GM19397 (cell line): Measurements from ENCODE around the gene TMEM17.

Experiments
- ATAC-seq: cut with Tn5 transposase; IDR thresholded peaks from one replicate; pipeline ENCODE4 v1.9.1; 2021; ENCODE audit warnings: mild to moderate bottlenecking, moderate library complexity; ENCODE audit not compliant: unreplicated experiment

Gene TMEM17

DNA sequence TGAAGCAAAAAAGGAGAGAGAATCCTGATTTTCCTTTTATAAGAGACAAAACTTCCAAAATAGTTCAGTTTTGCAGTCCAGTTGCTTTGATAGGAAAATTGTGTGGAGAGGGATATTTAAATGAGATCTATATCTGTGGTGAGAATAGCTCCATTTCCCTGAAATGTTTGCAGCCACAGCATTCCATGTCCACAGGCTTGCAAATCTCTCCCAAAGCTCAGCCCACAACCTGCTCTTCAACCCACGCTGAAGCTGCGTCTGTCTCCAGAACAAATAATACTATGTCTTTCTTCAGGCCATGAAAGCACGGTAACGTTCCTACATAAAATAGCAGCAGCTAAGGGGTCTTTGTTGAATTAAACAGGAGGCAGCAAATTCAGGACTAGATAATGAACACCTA is 31.8 kb downstream of the TMEM17 start:
- ATAC-seq = no peak

- no peak for ATAC-seq
These were observed 32.7 kb downstream of the TMEM17 start for GRCh38 chr2:62473246-62473827.

GRCh38 chr2:62472312-62472711 is 33.7 kb downstream of the TMEM17 start:
- no peak for ATAC-seq

- ATAC-seq = no peak
These were observed 34.2 kb downstream of the TMEM17 start for GRCh38 chr2:62471816-62472215.

- no peak for ATAC-seq
These were observed 34.6 kb downstream of the TMEM17 start for GRCh38 chr2:62471404-62471803.

DNA sequence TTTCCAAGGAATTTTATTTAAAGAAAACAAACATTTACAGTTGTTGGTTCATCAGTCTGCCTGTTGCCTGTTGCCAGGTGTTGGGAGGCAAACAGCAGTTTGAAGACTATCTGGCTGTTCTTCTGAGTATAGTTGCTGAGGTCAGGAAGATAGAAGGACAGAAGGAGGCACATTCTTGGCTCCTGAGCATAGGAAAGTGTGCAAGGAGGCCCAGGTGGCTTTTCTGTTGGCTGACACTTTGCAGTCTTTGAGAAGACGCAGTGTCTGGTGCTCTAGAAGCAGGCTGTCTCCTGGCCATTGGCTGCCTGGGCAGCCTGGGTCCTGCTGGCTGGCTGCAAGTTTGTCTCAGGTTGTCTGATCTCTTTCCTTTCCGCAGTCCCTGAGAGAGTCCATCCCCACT is 36.4 kb downstream of the TMEM17 start:
- ATAC-seq = no peak

GRCh38 chr2:62469114-62469513 is 36.9 kb downstream of the TMEM17 start:
- ATAC-seq = no peak

DNA sequence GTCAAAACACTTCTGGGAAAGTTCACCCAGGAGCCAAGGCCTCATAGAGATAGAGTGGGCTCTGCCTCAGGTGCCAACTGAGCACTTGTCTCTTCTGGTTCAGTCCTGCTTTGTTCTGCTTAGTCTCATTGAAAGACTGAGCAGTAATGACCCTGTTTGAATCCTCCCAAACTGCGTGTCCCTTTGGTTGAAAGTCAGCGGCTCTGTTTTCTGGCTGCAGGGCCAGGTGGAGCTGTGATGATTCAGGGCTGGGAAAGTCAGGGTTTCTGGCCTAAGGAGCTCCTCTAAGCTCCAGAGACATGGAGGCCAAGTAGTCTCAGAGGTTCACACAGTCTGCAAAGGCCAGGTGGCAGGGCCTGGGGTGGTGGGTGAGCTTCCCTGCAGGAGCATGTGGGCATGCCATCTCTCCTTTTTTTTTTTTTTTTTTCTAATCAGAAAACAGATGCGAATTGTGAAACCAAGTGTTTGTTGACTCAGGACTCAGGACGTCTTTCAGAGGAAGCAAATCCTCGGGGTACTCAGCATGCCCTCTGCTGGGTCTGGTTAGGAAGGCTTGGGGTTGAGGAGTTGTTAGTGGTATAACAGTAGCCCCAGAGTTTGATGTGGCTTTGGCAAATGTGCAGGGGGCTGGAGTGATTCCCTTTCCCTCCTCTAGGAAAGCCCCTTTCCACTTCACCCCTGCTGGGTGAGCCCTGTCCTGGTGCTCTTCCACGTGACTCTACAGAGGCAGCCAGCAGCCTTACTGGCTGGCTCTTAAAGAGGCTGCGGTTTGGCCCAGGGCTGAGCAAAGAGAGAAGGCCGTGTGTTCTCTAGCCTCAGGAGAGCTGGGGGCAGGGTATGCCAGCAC is 38.3 kb downstream of the TMEM17 start:
- ATAC-seq = no peak

DNA sequence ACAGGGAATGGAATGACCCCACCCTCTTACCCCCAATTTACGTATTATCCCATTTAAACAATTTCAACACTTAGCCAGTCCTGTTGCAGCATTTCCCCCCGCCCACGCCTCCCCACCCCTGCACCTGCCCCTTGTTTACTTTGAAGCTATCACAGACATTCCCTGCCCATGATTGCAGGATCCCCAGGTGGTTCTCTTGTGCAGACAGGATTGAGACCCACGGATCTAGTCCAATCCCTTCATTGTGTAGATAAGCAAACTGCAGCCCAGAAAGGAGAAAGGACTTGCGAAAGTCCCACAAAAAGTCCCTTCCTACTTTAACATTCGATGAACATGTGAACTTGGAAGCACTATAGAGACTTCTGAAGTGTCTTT is 38.9 kb downstream of the TMEM17 start:
- no peak for ATAC-seq

DNA sequence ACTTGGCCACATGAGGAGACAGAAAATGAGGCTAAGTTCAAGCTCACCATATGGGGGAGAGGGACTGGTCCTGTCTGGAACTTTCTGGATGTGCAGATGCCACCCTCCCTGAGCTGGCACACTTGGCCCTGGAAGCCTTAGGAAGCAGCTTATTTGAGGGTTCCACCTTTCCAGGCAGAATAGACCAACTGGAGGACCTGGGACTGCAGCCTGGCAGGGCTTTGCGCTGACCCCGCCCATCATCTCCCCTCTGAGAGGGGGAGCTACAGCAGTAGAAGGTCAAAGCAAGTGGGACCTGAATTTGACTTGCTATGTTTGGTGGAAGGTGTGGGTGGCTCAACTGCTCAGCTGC is 39.5 kb downstream of the TMEM17 start:
- ATAC-seq = no peak

DNA sequence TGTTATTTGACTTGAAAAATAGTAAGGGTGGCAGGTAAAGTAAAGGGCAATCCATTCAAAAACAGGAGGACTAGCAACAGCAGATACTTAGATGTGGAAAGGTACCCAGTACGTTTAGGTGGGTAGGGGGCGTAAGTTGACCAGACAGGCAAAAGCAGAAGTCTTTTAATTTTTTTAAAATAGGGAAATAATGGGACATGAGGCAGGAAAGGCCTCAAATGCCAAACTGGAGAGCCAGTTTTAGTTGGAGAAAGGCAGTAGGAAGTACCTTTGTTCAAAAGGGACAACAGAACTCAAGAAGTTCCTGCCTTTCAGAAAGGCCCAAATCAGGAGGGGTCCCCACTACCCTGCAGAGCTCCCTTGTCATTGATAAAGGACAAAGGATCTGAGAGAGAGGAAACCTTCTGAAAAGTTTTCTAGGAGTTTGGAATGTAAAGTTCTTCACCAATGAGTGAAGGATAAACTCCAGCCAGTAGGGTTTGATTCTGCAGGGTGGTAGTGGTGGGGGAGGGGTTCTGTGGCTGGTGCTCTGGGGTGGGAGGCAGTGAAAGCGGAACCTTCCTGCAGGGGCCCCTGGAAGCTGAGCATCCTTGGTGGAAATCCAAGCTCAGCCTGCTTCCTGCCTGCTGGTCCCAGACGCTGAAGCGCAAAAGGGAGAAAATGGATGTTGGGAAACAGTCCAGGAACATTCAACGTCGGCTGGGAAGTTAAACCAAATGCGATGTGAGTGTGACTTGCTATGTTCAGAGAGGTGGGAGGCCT is 40.1 kb downstream of the TMEM17 start:
- no peak for ATAC-seq

GRCh38 chr2:62465039-62465740 is 40.8 kb downstream of the TMEM17 start:
- no peak for ATAC-seq

DNA sequence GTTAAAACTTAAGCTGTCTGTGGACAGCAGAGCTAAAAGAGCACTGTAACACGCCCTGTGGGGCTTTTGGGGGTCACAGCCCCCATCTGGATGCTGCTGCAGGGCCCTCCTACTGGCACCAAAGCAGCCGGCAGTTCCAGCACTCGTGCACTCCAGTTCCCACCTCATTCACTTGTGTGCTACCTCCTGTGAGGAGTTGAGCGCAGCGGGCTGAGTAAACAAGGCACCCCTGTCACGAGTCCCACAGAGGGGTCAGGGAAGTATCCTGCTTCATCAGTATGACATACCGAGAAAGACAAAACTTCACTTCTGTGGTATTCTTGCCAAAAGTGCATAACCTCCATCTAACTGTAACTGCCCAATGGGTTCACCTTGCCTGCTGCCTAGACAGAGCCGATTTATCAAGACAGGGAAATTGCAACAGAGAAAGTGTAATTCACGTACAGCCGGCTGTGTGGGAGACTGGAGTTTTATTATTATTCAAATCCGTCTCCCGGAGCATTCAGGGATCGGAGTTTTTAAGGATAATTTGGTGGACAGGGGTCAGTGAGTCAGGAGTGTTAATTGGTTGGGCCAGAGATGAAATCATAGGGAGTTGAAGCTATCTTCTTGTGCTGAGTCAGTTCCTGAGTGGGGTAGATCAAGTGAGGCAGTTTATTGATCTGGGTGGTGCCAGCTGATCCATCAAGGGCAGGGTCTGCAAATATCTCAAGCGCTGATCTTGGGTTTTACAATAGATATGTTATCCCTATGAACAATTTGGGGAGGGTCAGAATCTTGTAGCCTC is 41.6 kb downstream of the TMEM17 start:
- ATAC-seq = no peak

DNA sequence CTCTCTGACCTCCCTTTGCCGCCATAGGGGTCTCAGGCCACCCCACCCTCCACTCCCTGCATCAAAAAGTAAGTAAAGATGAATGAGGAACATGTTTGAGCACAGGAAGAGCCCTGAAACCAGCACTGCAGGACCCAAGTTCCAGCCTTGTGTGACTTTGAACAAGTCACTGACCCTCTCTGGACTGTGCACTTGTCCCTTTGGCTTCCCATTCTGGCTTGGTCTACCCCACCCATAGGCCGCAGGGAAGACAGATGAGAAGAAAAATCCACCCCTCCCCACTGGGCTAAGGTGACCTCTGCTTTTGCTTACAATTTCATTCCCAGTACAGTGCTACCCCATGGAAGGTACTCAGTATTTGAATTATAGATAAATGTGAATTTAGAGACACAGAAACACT is 43.8 kb downstream of the TMEM17 start:
- ATAC-seq = no peak

DNA sequence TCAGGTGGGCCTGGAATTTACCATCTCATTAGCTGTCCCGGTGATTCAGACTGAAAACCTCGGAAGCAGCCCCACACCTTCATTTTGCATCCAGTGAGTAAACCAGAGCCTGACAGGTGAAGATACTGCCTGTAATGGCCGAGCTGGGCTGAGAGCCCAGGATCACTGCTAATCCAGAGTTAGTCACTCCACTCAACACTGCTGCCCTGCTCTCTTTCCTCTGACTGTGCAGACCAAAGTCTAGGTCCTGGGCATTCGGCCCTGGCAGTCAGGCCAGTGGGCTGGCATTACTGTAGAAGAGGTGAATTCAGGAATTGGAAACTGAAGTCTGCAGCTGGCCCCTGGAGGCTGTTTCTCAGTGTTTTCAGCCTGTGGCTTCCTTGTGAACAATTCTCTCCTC is 44.3 kb downstream of the TMEM17 start:
- no peak for ATAC-seq

DNA sequence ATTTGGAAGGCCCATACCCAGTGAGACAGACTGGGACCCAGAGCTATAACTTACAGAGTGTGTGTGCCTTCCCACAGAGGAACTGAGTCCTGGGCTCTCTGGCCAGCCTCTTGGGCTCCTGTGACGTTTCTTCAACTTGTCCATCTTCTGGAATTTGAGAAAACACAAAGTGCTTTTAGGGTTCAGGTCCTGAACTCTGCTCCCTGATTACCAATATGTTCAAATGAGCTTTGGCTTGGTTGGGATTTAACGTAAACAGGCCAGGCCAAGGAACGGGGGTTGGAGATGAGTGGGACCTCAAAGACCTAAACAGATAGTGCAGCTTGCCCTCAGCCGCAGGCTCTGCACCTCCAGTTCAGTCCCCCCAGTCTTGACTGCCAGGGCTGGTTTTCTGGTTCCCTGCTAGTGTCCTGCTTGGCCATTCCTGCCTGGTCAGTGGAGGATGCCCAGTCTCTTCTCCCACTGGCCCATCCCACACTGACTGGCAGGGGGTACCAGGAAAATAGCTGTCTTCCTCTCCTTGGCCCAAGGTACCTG is 44.9 kb downstream of the TMEM17 start:
- no peak for ATAC-seq

DNA sequence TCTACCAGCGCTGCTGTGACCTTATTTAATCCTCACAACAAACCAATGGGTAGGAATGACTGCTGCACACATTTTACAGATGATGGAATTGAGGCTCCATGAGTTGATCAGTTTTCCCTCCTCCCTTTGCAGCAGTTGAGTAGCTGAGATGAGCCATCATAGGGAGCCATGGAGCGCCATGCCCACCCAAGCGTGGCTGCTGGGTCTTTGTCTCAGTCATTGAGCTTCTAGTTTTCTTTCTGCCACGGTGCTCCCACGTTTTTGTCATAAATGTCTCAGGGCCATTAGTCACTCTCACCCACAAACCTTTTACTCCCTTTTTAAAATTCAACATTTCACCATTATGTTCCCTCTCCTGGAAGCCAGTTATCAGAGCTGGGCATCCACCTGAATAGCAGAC is 45.8 kb downstream of the TMEM17 start:
- no peak for ATAC-seq

GRCh38 chr2:62459672-62460071 is 46.3 kb downstream of the TMEM17 start:
- ATAC-seq = no peak

- ATAC-seq = no peak
These were observed 46.9 kb downstream of the TMEM17 start for GRCh38 chr2:62459106-62459505.

DNA sequence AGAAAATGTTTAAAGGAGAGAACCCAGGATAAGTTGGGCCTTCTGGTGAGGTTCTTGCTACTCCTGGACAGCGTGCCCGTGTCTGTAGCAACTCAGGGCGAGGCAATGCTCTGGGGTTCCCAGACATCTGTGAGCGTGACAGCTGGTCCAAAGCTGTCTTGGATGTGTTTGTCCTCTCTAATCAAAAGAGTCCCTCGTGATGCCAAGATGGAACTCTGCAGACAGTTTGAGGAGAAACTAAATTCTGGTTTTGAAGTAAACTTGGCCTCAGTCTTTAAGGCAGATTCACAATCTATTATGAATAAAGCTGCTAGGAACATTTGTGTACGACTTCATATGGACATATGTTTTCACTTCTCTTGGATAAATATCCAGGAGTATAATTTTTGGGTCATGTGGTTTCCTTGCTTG is 47.3 kb downstream of the TMEM17 start:
- no peak for ATAC-seq
